GM18519 (cell line): ENCODE results near the gene SLC6A11.

Experiments
- ATAC-seq: cut with Tn5 transposase; IDR thresholded peaks from one replicate; pipeline ENCODE4 v1.9.1; 2021; ENCODE audit warnings: mild to moderate bottlenecking, moderate library complexity; ENCODE audit not compliant: unreplicated experiment, low FRiP score

Gene SLC6A11

GRCh38 chr3:10816019-10816862 is at the start of gene SLC6A11:
TSS of gene SLC6A11 (plus strand) at chr3:10816228. CDS start at chr3:10816266, 38 bp downstream.
- ATAC-seq, result no peak

DNA sequence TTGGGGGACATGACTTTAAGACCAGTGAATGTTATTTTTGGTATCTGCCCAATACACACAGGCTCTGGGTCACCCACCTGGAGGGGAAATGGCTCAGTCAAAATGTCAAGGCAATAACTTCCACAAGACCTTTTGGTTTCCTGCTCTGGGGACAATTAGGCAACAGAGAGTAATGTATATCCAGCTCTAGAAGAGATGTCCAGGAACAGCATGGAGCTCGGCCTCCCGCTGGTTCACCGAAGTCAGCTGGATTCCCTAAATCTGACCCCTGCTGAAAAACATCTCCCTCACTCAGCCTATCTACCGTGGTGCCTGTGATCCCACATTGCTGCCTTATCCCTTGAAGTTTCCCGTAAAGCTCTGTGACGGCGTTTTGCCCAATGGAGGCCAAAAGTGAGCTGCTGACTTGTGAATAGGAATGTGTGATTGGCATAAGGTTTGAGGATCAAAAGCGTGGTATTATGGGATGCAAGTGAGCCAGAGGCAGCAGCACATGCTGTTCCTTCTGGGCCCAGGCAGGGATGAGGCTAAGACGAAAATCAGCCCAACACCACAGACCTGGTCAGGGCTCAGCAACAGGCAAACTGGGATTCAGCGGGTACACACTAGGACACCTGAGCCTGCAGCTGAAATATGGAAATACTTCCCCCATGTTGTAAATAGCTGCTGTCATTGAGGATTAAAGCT is 47.2 kb upstream of the SLC6A11 start:
- no peak for ATAC-seq

GRCh38 chr3:10770547-10770946 is 45.5 kb upstream of the SLC6A11 start:
- ATAC-seq, result no peak

GRCh38 chr3:10770981-10771380 is 45.0 kb upstream of the SLC6A11 start:
- ATAC-seq, result no peak

- no peak for ATAC-seq
Measured at GRCh38 chr3:10771486-10772270, 44.4 kb upstream of the SLC6A11 start.

- ATAC-seq, result no peak
Measured at GRCh38 chr3:10772271-10773161, 43.5 kb upstream of the SLC6A11 start.

DNA sequence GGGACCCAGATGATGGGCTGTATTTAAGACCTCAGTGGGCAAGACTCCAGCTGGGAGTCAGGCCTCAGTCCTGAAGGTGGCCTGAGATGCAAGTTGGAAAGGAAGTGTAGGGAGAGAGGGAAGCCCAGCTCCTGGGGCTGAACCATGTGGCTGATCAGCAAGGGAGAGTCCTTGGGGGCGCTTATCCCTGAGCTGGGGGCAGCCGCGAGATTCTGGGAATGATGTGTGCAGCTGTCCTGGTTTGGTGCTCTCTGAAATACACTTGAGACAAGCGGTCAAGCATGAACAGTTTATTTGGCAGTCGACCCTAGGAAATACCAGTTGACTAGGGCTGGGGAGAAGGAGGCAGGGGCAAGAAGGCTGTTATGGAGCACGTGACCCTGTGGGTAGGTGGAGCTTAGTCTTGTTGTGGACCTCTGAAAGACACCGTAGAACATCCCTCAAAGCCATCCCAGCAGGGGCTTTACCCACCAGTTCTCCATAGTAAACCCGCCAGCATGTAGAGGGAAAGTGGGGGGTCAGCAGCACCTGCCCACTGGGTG is 41.8 kb upstream of the SLC6A11 start:
- no peak for ATAC-seq

DNA sequence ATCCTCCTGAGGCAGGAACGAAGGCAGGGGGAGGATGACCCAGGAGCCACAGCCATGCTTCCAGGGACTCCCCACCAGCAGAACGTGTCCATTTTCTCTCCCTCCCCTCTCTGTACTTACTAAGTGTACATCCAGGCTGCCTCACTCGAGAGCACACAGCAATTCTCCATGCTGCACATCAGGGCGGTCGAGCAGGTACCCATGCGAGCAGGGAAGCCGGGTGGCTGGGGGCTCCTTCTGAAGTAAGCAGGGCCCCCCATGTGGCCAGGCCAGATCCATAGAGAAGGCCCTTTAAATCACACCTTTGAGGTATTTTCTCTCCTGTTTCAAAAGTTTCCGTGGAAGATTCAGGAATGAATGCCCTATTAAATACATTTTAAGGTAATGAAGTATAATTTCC is 41.2 kb upstream of the SLC6A11 start:
- no peak for ATAC-seq

GRCh38 chr3:10775259-10775658 is 40.8 kb upstream of the SLC6A11 start:
- ATAC-seq, result no peak

- no peak for ATAC-seq
Measured at GRCh38 chr3:10775828-10776227, 40.2 kb upstream of the SLC6A11 start.

- ATAC-seq, result no peak
Measured at GRCh38 chr3:10777627-10778026, 38.4 kb upstream of the SLC6A11 start.

GRCh38 chr3:10778492-10779292 is 37.3 kb upstream of the SLC6A11 start:
- ATAC-seq, result no peak

DNA sequence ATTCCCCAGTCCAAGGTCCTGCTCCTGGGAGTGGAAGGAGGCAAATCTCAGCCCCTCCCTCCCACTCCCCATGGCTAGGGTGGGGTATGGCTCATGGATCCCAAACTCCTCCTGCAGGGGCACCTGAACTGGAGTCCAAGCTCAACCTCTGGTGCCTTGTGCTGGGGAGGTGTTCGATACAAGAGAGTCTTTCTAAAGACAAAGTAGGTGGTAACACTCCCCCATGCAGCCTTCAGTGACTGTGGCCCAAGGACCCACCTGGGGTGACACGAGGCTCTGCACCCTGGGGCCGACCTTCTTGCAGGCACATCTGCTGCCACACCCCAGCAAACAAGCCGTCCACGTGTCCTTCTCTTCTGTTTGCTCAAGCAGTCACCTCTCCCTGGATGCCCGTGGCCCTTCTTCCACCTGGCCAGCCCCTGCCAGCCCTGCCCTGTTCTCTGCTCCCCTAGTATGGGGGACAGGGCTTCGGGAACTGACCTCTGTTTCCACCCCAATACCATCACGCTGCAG is 36.7 kb upstream of the SLC6A11 start:
- no peak for ATAC-seq

- no peak for ATAC-seq
Measured at GRCh38 chr3:10780243-10780642, 35.8 kb upstream of the SLC6A11 start.

DNA sequence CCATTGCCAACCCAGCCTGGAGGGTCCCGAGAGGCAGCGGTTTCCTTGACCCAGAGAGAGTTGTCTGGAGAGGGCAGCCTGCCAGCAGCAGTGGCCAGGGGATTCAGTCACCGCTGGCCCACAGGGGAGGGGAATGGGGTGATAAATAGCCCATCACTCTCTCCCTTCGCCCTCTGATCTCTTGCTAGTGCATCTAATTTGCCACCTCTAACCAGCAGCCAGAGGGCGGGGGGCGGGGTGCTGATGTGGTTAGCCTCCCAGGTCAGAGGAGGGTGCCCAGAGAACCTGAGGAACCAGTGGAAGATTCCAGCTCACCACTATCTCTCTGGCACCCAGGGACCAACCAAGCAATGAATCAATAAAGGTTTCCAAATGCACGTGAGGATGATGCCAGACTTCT is 35.1 kb upstream of the SLC6A11 start:
- ATAC-seq, result no peak

DNA sequence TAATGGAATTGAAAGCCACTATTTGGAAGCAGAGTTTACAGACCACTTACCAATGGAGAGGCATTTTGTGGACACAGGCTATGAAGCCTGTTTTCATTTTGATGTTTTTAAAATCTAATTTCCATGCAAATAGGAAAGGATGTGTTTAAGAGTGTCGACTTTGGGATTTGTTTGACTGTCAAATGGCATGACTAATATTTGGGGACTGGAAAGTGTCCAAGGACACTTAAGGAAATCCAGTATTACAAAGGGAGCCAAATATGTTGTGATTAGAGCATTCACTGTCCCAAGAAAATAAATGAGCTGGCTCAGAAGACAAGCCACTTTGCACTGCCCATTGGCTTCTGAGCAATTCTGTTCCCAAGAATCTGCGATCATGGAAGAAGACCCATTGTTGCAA is 34.0 kb upstream of the SLC6A11 start:
- ATAC-seq, result no peak

DNA sequence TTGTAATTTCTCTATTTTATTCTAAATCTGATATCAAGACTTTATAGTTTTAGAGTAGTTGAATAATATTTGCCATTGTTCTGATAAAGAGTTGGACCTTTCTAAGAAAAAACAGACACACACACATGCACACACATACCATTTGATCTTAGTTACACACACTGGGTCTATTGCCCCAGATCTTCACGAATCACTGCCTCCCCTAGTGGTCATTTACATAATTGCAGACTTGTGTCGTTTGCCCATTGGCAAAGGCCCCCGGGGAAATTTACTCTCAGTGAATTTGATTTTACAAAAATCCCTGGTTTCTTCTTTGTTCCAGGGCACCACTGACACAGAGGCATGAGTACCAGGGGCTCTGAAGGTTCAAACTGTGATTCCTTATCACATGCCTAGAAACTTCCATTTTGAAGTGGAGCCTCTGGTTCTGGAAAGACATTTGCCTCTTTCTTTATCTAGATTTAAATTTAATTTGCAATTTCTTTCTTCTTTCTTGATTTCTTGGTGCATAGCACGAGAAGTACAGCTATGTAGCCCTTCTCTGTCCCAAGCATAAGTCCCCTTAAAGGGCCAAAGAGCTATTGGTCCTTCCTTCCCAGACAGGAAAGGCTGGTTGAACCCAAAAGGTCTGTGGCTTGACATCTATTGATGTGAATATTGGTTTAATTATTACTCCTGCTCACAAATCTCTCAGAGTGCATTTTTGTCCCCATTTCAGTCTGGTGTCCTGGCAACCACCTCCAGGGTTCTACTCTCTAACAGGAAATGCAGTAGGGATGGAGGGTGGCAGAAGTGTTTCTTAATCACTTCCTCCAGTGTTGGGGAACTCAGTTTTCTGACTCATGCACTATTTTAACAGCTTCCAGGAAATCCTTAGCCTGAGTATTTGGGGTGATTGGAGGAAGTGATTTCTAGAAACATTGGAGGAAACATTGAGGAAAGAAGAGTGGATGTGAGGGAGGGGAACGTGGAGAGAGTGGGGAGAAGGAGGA is 32.4 kb upstream of the SLC6A11 start:
- no peak for ATAC-seq

- no peak for ATAC-seq
Measured at GRCh38 chr3:10786640-10787039, 29.4 kb upstream of the SLC6A11 start.
